Peyer's patch (tissue), 4 donors: ENCODE data around the gene PCSK2. TPM values are rescaled to one million over a fixed set of nuclear protein-coding genes. Genes with fewer than 3 reads are reported as not detected.

Experiments
- DNase-seq, 3 donors: peaks; one replicate each; pipeline ENCODE4 v3.0.0-alpha.2; 2017 to 2019
- H3K27ac ChIP-seq, 4 donors: fragments of 200-600 bp; sonication (generic); one replicate each; pipeline ENCODE4 v1.5.1; 2016 to 2019
- H3K27me3 ChIP-seq, 2 donors: fragments of 200-600 bp; sonication (generic); one replicate each; pipeline ENCODE4 v1.5.1; 2019
- H3K36me3 ChIP-seq, 3 donors: fragments of 200-600 bp; sonication (generic); one replicate each; pipeline ENCODE4 v1.5.1; 2016 to 2019
- H3K4me1 ChIP-seq, 4 donors: fragments of 200-600 bp; sonication (generic); one replicate each; pipeline ENCODE4 v1.5.1; 2016 to 2019
- H3K4me3 ChIP-seq, 4 donors: fragments of 200-600 bp; sonication (generic); 1 replicate in 3 of 4; 2 replicates in 1 of 4; pipeline ENCODE4 v1.5.1; 2016 to 2019; ENCODE audit warnings: mild to moderate bottlenecking in 1 of 4
- H3K9me3 ChIP-seq, 4 donors: fragments of 200-600 bp; sonication (generic); one replicate each; pipeline ENCODE4 v1.5.1; 2016 to 2019; ENCODE audit warnings: mild to moderate bottlenecking in 1 of 4
- CTCF ChIP-seq, 6 experiments: fragments of 450-650 bp in 4 of 6; fragments of 200-600 bp in 2 of 6; sonication (generic) in 1 of 6; IDR thresholded peaks; one replicate each; pipeline ENCODE4 v1.5.1; 2017 to 2019; ENCODE audit warnings: antibody characterized with exemption in 6 of 6, mild to moderate bottlenecking in 3 of 6, moderate library complexity in 1 of 6
- POLR2A ChIP-seq, 2 donors: fragments of 450-650 bp; IDR thresholded peaks; one replicate each; pipeline ENCODE4 v1.5.1; 2017; ENCODE audit warnings: antibody characterized with exemption in 2 of 2, mild to moderate bottlenecking in 2 of 2, moderate library complexity in 2 of 2
- total RNA-seq, 4 donors: library from RNA; depleted of rRNA; stranded (reverse); fragments of >200 nt; gene quantifications; one replicate each; pipeline ENCODE4 v1.1.0, GENCODE V29; 2016

PCSK2 gene
- total RNA-seq, 4 donors from 2014 or later: 0.18 to 0.80 (median 0.57) TPM; not detected in 1

- no peak overlapping the region for H3K27ac ChIP-seq
- H3K4me1 ChIP-seq: peaks cover 0 to 12% (median 2%) of the 10 kb centered on the region in 4 donors
- TF ChIP-seq CTCF (IDR thresholded peaks at IDR 0.05): no peak
- no peak for TF ChIP-seq POLR2A (IDR thresholded peaks at IDR 0.05)
- no peak overlapping the region for H3K4me3 ChIP-seq
- H3K27me3 ChIP-seq: no peaks in the 10 kb centered on the region
- H3K36me3 ChIP-seq: no peaks in the 10 kb centered on the region
- DNase-seq: no peak
- no peaks in the 10 kb centered on the region for H3K9me3 ChIP-seq
Measured at GRCh38 chr20:17503301-17504065, 276.6 kb downstream of the PCSK2 start.

- DNase-seq: no peak
Measured at GRCh38 chr20:17504066-17504897, 277.4 kb downstream of the PCSK2 start.

GRCh38 chr20:17504898-17505635 is 278.2 kb downstream of the PCSK2 start:
- peak overlapping the region in 2 of 4 donors; percentile 47 to 54 for H3K27ac ChIP-seq
- no peaks in the 10 kb centered on the region for H3K36me3 ChIP-seq

More at GRCh38 chr20:17504066-17504897, 277.4 kb downstream of the PCSK2 start:
- Histone ChIP-seq H3K4me1 (peaks cover 0 to 12% (median 2%) of the 10 kb centered on the region in 4 donors), H3K9me3 (no peaks in the 10 kb centered on the region), H3K27me3 (no peaks in the 10 kb centered on the region), H3K36me3 (no peaks in the 10 kb centered on the region), H3K27ac (peak overlapping the region in 1 of 4 donors; percentile 54), H3K4me3 (peak overlapping the region in 3 of 4 donors; percentile 47 to 62 (median 56))
- TF ChIP-seq POLR2A (IDR thresholded peaks at IDR 0.05) (no peak), CTCF (IDR thresholded peaks at IDR 0.05) (no peak)

GRCh38 chr20:17505636-17506517 is 279.0 kb downstream of the PCSK2 start:
- no peaks in the 10 kb centered on the region for H3K36me3 ChIP-seq
- peaks cover 0 to 12% (median 2%) of the 10 kb centered on the region in 4 donors for H3K4me1 ChIP-seq
- H3K9me3 ChIP-seq: no peaks in the 10 kb centered on the region
- peak overlapping the region; percentile 39 to 62 (median 52) for H3K4me3 ChIP-seq
- peak in 1 of 3 donors; percentile 53 for DNase-seq
- TF ChIP-seq CTCF (IDR thresholded peaks at IDR 0.05) (no peak), POLR2A (IDR thresholded peaks at IDR 0.05) (no peak)
- no peaks in the 10 kb centered on the region for H3K27me3 ChIP-seq
- H3K27ac ChIP-seq: peak overlapping the region in 2 of 4 donors; percentile 47 to 54

More at GRCh38 chr20:17504898-17505635, 278.2 kb downstream of the PCSK2 start:
- DNase-seq: peak; percentile 60 to 78 (median 69)
- TF ChIP-seq POLR2A (IDR thresholded peaks at IDR 0.05): no peak
- TF ChIP-seq CTCF (IDR thresholded peaks at IDR 0.05): peak in 5 of 6 experiments; percentile 48 to 78 (median 75)
- no peaks in the 10 kb centered on the region for H3K27me3 ChIP-seq
- peaks cover 0 to 12% (median 2%) of the 10 kb centered on the region in 4 donors for H3K4me1 ChIP-seq
- H3K9me3 ChIP-seq: no peaks in the 10 kb centered on the region
- peak overlapping the region; percentile 39 to 62 (median 52) for H3K4me3 ChIP-seq
